ENCODE measurements around the gene TNNI2.
A peak's percentile ranks its signal among the peaks of the same experiment; 100 is the strongest.
"Not testable (repeated sequence)": the region's sequence is repeated elsewhere in the genome, so short reads cannot be mapped to it uniquely, and the experiment has no call there.

Gene TNNI2

DNA sequence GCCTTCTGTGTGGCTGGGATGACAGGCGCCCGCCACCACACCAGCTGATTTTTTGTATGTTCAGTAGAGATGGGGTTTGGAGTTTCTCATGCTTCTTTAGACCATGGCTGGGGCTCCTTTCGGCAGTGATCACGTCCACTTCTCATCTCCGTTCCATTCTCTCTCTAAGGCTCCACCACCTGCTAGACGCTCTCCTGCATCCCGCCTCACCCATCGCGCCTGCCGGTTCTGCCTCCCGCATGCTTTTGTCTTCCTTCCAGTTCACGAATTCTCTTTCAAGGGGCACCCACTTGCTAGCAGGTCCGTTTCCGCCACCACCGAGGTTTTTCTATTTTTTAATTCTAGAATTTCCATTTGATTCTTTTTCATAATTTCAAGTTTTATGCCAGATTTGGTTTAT lies 26.0 kb upstream of the TNNI2 start:
- H3K4me1 Mint-ChIP-seq (ENCODE audit: low read depth in 2 of 2), result no peaks in the 10 kb centered on the region
- DNase-seq (no peak), ATAC-seq (replicated peaks) (no peak)
- peaks cover 11 to 19% of the 10 kb centered on the region in 2 donors for H3K27me3 Mint-ChIP-seq
- no peak overlapping the region for H3K27ac Mint-ChIP-seq
- peaks cover 2% of the 10 kb centered on the region for H3K36me3 Mint-ChIP-seq (ENCODE audit: insufficient read depth)
- no peaks in the 10 kb centered on the region for H3K9me3 Mint-ChIP-seq
- no peak overlapping the region for H3K4me3 Mint-ChIP-seq

GRCh38 chr11:1813356-1813755 lies 25.4 kb upstream of the TNNI2 start:
- not testable (repeated sequence) for H3K9me3 Mint-ChIP-seq; H3K4me1 Mint-ChIP-seq (ENCODE audit: low read depth in 2 of 2); H3K27ac Mint-ChIP-seq; H3K36me3 Mint-ChIP-seq (ENCODE audit: insufficient read depth); H3K4me3 Mint-ChIP-seq; ATAC-seq (replicated peaks); DNase-seq
- peaks cover 11 to 14% of the 10 kb centered on the region in 2 donors for H3K27me3 Mint-ChIP-seq

- Mint-ChIP-seq H3K4me1 (ENCODE audit: low read depth in 2 of 2) (no peaks in the 10 kb centered on the region), H3K27ac (no peak overlapping the region), H3K4me3 (no peak overlapping the region), H3K9me3 (peaks cover 0 to 3% of the 10 kb centered on the region in 2 donors), H3K36me3 (ENCODE audit: insufficient read depth) (no peaks in the 10 kb centered on the region), H3K27me3 (peaks cover 11 to 14% of the 10 kb centered on the region in 2 donors)
- ATAC-seq (replicated peaks), result no peak
- DNase-seq, result no peak
These were observed 24.1 kb upstream of the TNNI2 start for GRCh38 chr11:1814691-1815090.

DNA sequence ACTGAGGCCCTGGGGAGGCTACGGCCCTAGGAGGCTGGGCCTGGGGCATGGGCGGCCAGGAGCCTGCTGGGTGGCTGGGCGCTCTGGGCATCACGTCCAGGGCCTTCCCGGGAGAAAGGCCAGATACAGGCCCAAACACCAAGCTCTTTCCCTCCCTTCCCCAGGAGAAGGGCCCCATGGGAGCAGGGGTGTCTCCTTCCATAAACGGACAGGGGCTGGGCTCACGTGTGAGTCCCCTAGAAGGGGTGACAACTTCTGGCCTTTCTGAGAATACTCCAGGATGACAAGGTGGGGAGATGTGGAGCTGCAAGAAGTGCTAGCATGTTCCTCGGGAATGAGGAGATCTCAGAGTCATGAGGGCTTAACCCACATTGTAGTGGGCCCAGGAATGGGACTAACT lies 23.5 kb upstream of the TNNI2 start:
- peaks cover 11 to 14% of the 10 kb centered on the region in 2 donors for H3K27me3 Mint-ChIP-seq
- peaks cover 0 to 3% of the 10 kb centered on the region in 2 donors for H3K9me3 Mint-ChIP-seq
- DNase-seq, result no peak
- no peaks in the 10 kb centered on the region for H3K4me1 Mint-ChIP-seq (ENCODE audit: low read depth in 2 of 2)
- no peak for ATAC-seq (replicated peaks)
- no peak overlapping the region for H3K4me3 Mint-ChIP-seq
- H3K27ac Mint-ChIP-seq, result no peak overlapping the region
- no peaks in the 10 kb centered on the region for H3K36me3 Mint-ChIP-seq (ENCODE audit: insufficient read depth)

GRCh38 chr11:1815751-1816150 lies 23.0 kb upstream of the TNNI2 start:
- ATAC-seq (replicated peaks), result no peak
- Mint-ChIP-seq H3K36me3 (ENCODE audit: insufficient read depth) (no peaks in the 10 kb centered on the region), H3K27me3 (peaks cover 11 to 14% of the 10 kb centered on the region in 2 donors), H3K9me3 (peaks cover 0 to 3% of the 10 kb centered on the region in 2 donors), H3K4me1 (ENCODE audit: low read depth in 2 of 2) (no peaks in the 10 kb centered on the region), H3K27ac (no peak overlapping the region), H3K4me3 (no peak overlapping the region)
- DNase-seq, result no peak

DNA sequence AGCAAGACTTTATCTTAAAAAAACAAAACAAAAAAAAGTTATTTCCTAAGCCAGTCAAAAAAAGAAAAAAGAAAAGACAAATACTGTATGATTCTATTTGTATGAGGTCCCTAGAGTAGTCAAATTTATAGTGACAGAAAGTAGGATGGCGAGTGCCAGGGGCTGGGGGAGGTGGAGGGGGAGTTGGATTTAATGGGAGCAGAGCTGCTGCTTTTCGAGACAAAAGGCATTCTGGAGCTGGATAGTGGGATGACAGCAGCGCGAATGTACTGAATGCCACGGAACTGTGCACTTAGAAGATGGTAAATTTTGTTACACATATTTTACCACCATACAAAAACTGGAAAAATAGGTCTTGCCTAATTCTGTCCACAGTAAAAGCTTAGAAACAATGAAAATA lies 21.8 kb upstream of the TNNI2 start:
- Mint-ChIP-seq H3K4me1 (ENCODE audit: low read depth in 2 of 2) (no peaks in the 10 kb centered on the region), H3K27ac (no peak overlapping the region), H3K9me3 (peaks cover 0 to 3% of the 10 kb centered on the region in 2 donors), H3K4me3 (no peak overlapping the region), H3K36me3 (ENCODE audit: insufficient read depth) (no peaks in the 10 kb centered on the region), H3K27me3 (peaks cover 11 to 14% of the 10 kb centered on the region in 2 donors)
- DNase-seq, result no peak
- ATAC-seq (replicated peaks), result no peak

DNA sequence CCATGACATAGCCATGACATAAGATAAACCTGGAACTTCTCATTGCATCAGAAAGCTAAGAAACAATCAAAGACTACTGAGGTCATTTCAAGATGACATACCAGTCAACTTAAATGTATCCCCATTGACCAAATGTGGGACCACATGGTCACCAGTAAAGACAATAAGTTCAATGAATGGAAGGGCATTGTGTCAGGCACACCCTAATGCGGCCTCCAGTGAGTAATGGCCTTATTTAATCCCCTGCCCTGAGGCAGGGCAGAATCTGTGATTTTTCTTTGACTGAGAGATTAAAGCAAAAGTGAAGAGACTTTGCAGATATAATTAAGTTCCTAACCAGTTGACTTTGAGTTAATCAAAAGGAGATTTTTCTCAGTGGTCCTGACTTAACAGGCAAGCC lies 21.3 kb upstream of the TNNI2 start:
- H3K27me3 Mint-ChIP-seq, result peaks cover 6 to 11% of the 10 kb centered on the region in 2 donors
- DNase-seq, result no peak
- H3K9me3 Mint-ChIP-seq, result peaks cover 0 to 3% of the 10 kb centered on the region in 2 donors
- H3K4me1 Mint-ChIP-seq (ENCODE audit: low read depth in 2 of 2), result no peaks in the 10 kb centered on the region
- H3K36me3 Mint-ChIP-seq (ENCODE audit: insufficient read depth), result no peaks in the 10 kb centered on the region
- ATAC-seq (replicated peaks), result no peak
- H3K27ac Mint-ChIP-seq, result no peak overlapping the region
- no peak overlapping the region for H3K4me3 Mint-ChIP-seq

GRCh38 chr11:1819074-1819473 lies 19.7 kb upstream of the TNNI2 start:
- no peak for DNase-seq
- peak; percentile 27 for ATAC-seq (replicated peaks)
- Mint-ChIP-seq H3K27me3 (peaks cover 0 to 5% of the 10 kb centered on the region in 2 donors), H3K9me3 (peaks cover 0 to 3% of the 10 kb centered on the region in 2 donors), H3K4me1 (ENCODE audit: low read depth in 2 of 2) (no peaks in the 10 kb centered on the region), H3K27ac (no peak overlapping the region), H3K36me3 (ENCODE audit: insufficient read depth) (no peaks in the 10 kb centered on the region), H3K4me3 (no peak overlapping the region)

GRCh38 chr11:1820463-1821325 lies 18.1 kb upstream of the TNNI2 start:
- DNase-seq, result no peak
- ATAC-seq (replicated peaks), result no peak
- H3K4me1 Mint-ChIP-seq (ENCODE audit: low read depth in 2 of 2), result no peaks in the 10 kb centered on the region
- H3K4me3 Mint-ChIP-seq, result no peak overlapping the region
- H3K36me3 Mint-ChIP-seq (ENCODE audit: insufficient read depth), result no peaks in the 10 kb centered on the region
- H3K27ac Mint-ChIP-seq, result no peak overlapping the region
- H3K27me3 Mint-ChIP-seq, result peaks cover 0 to 9% of the 10 kb centered on the region in 2 donors
- peaks cover 0 to 3% of the 10 kb centered on the region in 2 donors for H3K9me3 Mint-ChIP-seq

- H3K36me3 Mint-ChIP-seq (ENCODE audit: insufficient read depth), result no peaks in the 10 kb centered on the region
- no peaks in the 10 kb centered on the region for H3K4me1 Mint-ChIP-seq (ENCODE audit: low read depth in 2 of 2)
- ATAC-seq (replicated peaks) (no peak), DNase-seq (no peak)
- H3K9me3 Mint-ChIP-seq, result peaks cover 0 to 3% of the 10 kb centered on the region in 2 donors
- no peak overlapping the region for H3K27ac Mint-ChIP-seq
- H3K27me3 Mint-ChIP-seq, result peaks cover 0 to 11% of the 10 kb centered on the region in 2 donors
- no peak overlapping the region for H3K4me3 Mint-ChIP-seq
These were observed 17.2 kb upstream of the TNNI2 start for GRCh38 chr11:1821562-1821961.

GRCh38 chr11:1822648-1823375 lies 16.0 kb upstream of the TNNI2 start:
- ATAC-seq (replicated peaks) (no peak), DNase-seq (no peak)
- H3K27ac Mint-ChIP-seq, result no peak overlapping the region
- H3K4me1 Mint-ChIP-seq (ENCODE audit: low read depth in 2 of 2), result no peaks in the 10 kb centered on the region
- H3K36me3 Mint-ChIP-seq (ENCODE audit: insufficient read depth), result no peaks in the 10 kb centered on the region
- H3K9me3 Mint-ChIP-seq, result peaks cover 0 to 3% of the 10 kb centered on the region in 2 donors
- H3K4me3 Mint-ChIP-seq, result no peak overlapping the region
- peaks cover 5 to 24% of the 10 kb centered on the region in 2 donors for H3K27me3 Mint-ChIP-seq

DNA sequence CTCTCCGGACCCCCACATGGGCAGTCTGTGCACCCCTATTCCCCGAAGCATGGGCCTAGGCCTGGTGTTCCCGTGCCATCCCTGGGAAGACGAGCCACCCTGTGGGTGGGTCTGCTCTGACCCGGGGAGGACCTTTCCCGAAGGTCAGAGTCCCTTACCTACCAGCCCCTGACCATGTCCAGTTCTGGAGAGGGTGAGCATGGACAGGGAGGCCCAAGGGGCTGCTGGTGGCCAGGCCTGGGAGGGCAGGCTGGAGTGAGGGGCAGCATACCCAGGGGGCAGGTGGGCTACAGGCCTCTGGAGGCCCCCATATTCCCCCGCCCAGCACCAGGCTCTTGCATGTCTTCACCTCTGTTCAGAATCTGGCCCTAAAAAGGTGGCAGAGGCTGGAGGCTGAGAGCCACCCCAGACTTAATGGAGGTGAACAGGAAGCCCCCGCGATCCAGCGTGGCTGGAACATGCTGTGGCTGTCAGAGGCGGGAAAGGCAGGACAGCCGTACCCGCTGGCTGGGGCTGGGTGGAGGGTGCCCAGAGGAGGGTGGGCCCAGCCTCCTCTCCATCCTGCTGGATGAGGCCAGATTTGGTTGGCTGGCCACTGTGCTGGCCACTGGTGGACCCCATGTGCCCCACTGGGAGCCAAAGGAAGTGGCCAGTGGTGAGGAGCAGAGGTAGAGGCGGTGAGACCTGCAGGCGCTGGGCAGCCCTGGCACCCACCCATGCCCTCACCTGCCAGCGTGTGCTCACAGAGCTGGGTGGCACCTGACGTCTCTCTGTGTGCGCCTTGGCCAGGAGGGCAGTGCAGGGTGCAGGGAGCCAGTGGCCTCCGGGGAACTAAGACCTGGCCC lies 15.2 kb upstream of the TNNI2 start:
- Mint-ChIP-seq H3K27ac (no peak overlapping the region), H3K36me3 (ENCODE audit: insufficient read depth) (no peaks in the 10 kb centered on the region), H3K9me3 (peaks cover 0 to 3% of the 10 kb centered on the region in 2 donors), H3K27me3 (peaks cover 5 to 31% of the 10 kb centered on the region in 2 donors), H3K4me1 (ENCODE audit: low read depth in 2 of 2) (no peaks in the 10 kb centered on the region), H3K4me3 (no peak overlapping the region)
- ATAC-seq (replicated peaks), result no peak
- no peak for DNase-seq

All from effector memory CD8-positive, alpha-beta T cell (primary cell).